Esophagus muscularis mucosa (tissue), 4 donors: ENCODE results near the gene HMGN1. TPM values are rescaled to one million over a fixed set of nuclear protein-coding genes. Genes with fewer than 3 reads are reported as not detected.

ENCODE experiments used
- DNase-seq: peaks from one replicate; pipeline ENCODE4 v3.0.0-alpha.2; 2017; ENCODE audit errors: extremely low spot score
- H3K27ac ChIP-seq, 4 donors: fragments of 200-600 bp; sonication (generic); replicated peaks in 1 of 4; 1 replicate in 3 of 4; 2 replicates in 1 of 4; pipeline ENCODE4 v1.5.1; 2016 to 2019; ENCODE audit warnings: mild to moderate bottlenecking in 1 of 4
- H3K27me3 ChIP-seq, 4 donors: fragments of 200-600 bp; sonication (generic); one replicate each; pipeline versions ENCODE4 v1.5.1 to v1.6.0; 2016 to 2019
- H3K36me3 ChIP-seq, 4 donors: fragments of 200-600 bp; sonication (generic); one replicate each; pipeline ENCODE4 v1.5.1; 2016 to 2019
- H3K4me1 ChIP-seq, 4 donors: fragments of 200-600 bp; sonication (generic); one replicate each; pipeline ENCODE4 v1.5.1; 2016 to 2019
- H3K4me3 ChIP-seq, 4 donors: fragments of 200-600 bp; sonication (generic); 1 replicate in 2 of 4; 2 replicates in 2 of 4; pipeline ENCODE4 v1.5.1; 2016 to 2019; ENCODE audit warnings: mild to moderate bottlenecking in 4 of 4, moderate library complexity in 1 of 4
- H3K9me3 ChIP-seq, 4 donors: fragments of 200-600 bp; sonication (generic); 1 replicate in 3 of 4; 2 replicates in 1 of 4; pipeline ENCODE4 v1.5.1; 2016 to 2019
- EP300 ChIP-seq: sonication (generic); formaldehyde crosslinking; IDR thresholded peaks from one replicate; pipeline ENCODE4 v1.6.1; 2017; ENCODE audit warnings: antibody characterized with exemption
- POLR2A ChIP-seq: fragments of 450-650 bp; IDR thresholded peaks from one replicate; pipeline ENCODE4 v1.6.1; 2017; ENCODE audit warnings: antibody characterized with exemption, moderate library complexity, mild to moderate bottlenecking, low read depth
- POLR2AphosphoS5 ChIP-seq, 2 donors: sonication (generic); formaldehyde crosslinking; IDR thresholded peaks; one replicate each; pipeline ENCODE4 v1.6.1; 2017; ENCODE audit warnings: antibody characterized with exemption in 2 of 2
- WGBS: methylation state at CpG from one replicate; pipeline ENCODE4 v1.1.5; 2018; 5-methylcytosine and 5-hydroxymethylcytosine counted together
- intact Hi-C: fragments of 100-400 bp; cut with DNase I; formaldehyde crosslinking; loops from one replicate; pipeline ENCODE4 v1.15.1; 2023
- total RNA-seq, 4 donors: library from RNA; depleted of rRNA; stranded (reverse); fragments of >200 nt; gene quantifications; one replicate each; pipeline versions ENCODE4 v1.1.0 to v1.2.1, GENCODE V29; 2016
- TF ChIP-seq, protein P1 (sequence below), 3 experiments: fragments of 200-600 bp in 2 of 3; fragments of 450-650 bp in 1 of 3; sonication (generic) in 2 of 3; IDR thresholded peaks; one replicate each; pipeline ENCODE4 v1.5.1; 2017 to 2019; ENCODE audit warnings: antibody characterized with exemption in 3 of 3, mild to moderate bottlenecking in 2 of 3, moderate library complexity in 1 of 3

Gene HMGN1
- total RNA-seq, 4 donors from 2014 or later = 69.1 to 77.4 (median 72.1) TPM

DNA sequence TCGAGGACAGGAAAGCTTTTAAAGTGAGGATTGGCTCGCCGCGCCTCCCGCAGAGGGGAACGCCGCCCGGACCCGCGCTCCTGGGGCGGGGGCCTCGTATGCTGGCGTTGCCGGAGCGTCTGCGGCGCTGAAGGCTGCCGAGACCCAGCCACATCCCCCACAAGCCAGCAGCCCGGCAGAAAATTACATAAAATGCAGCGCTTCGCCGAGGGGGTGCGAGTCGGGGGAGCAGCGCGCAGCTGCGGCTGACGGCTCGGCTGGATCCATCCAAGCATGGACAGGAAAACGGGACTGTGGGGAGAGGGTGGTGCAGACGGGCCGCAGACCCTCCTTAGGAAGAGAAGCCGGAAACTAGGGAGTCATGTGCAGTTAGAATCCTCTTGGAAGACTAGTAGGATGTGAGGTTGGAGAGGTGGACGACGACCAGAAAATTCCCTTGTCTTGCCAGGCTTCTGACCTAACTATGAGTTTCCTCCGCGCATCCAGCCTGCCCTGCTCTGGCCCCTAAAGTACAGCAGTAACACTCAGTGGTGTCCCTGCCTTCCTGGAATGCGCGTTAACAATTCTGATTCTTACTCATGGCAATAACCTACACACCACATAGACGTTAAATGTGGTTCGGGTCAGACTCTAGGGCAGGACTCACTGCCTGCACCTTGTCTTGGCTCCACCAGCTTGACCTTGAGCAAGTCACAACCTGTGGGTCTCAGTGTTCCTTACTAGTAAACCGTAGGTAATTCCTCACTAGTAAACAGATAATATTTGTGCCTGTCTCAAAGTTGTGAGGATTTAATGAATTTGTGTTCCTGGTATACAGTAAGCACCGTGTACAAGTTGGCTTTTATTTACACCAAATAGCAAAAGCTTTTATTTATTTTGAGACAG is 34.5 kb downstream of the HMGN1 start:
- no peak for TF ChIP-seq EP300
- peak in 1 of 2 donors; percentile 15 for TF ChIP-seq POLR2AphosphoS5 (IDR thresholded peaks at IDR 0.05)
- no peak for TF ChIP-seq POLR2A
- peaks cover 27 to 67% (median 54%) of the 10 kb centered on the region in 4 donors for H3K4me1 ChIP-seq
- H3K27me3 ChIP-seq = no peaks in the 10 kb centered on the region
- peaks cover 0 to 23% (median 14%) of the 10 kb centered on the region in 4 donors for H3K36me3 ChIP-seq
- intact Hi-C loops = no loop called here
- peak overlapping the region; percentile 83 to 96 (median 89) for H3K4me3 ChIP-seq
- WGBS = 3% methylated on average over 38 of the region's 43 CpGs
- H3K27ac ChIP-seq = peak overlapping the region; percentile 96 to 99 (median 98)
- no peaks in the 10 kb centered on the region for H3K9me3 ChIP-seq
- DNase-seq = no peak

DNA sequence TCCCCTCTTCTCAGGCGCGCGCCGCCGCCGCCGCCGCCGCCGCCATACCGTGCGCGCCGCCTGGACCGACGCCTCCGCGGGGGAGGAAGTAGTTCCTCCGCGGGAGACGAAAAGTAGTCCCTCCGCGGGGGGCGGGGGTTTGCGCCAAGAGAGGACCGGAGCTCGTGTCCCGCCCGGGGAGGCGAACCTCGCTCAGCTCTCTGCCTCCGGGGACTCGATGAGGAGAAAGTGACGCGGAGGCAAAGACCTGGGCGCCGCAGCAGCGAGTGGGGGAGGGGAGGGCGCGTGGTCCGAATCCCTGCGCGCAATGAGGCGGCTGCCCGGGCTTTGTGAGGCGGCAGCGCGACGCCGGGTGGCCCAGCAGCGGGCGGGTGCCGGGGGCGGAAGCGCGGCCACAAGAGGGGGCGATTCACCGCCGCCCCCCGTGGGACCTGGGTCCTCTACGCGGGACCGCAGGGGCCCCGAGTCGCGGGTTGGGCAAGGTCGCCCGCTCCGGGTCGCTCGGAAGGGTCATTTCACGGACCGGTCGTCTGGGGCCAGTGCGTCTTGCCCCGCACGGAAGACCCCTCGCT is 35.2 kb downstream of the HMGN1 start, which contains the start of gene BRWD1:
TSS of gene BRWD1 (minus strand) at position 62 of the 572 bp plus-strand sequence. CDS start 141 bp downstream, outside the sequence.
- Histone ChIP-seq H3K9me3 (no peaks in the 10 kb centered on the region), H3K4me1 (peaks cover 23 to 68% (median 55%) of the 10 kb centered on the region in 4 donors)
- intact Hi-C loops = loop anchor here (1.0 to 2.0 kb wide), 2 partner anchors 35 to 75 kb away; no protein-coding TSS in a partner anchor

DNA sequence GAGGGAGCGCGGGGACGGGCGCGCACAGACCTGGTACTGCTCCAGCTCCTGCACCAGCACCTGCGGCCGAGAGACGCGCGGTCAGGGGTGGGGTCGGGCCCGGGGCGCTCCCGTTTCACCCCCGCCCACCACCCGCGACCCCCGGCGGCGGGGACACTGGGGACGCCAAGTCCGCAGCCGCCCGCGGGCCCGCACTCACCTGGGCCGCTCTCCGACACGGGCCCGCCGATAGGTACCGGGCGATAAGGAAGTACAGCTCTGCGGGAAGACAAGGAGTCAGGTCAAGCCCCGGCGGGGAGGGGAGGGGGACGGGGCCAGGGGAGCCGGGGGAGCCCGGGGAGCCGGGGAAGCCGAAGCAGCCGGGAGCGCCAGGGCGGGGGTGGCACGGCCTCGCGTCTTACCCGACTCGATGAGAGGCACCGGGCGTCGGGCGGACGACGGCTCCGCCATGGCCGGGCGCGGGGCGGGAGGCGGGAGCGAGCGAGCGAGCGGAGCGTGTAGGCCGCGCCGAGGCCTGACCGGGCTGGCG is 35.8 kb downstream of the HMGN1 start:
- no peaks in the 10 kb centered on the region for H3K27me3 ChIP-seq
- H3K9me3 ChIP-seq = no peaks in the 10 kb centered on the region
- H3K4me3 ChIP-seq = peak overlapping the region; percentile 83 to 96 (median 89)
- H3K27ac ChIP-seq = peak overlapping the region; percentile 96 to 99 (median 98)
- H3K36me3 ChIP-seq = peaks cover 0 to 33% (median 22%) of the 10 kb centered on the region in 4 donors
- intact Hi-C loops = loop anchor here (1.0 to 2.0 kb wide), 2 partner anchors 35 to 76 kb away; no protein-coding TSS in a partner anchor
- TF ChIP-seq, protein P1, sequence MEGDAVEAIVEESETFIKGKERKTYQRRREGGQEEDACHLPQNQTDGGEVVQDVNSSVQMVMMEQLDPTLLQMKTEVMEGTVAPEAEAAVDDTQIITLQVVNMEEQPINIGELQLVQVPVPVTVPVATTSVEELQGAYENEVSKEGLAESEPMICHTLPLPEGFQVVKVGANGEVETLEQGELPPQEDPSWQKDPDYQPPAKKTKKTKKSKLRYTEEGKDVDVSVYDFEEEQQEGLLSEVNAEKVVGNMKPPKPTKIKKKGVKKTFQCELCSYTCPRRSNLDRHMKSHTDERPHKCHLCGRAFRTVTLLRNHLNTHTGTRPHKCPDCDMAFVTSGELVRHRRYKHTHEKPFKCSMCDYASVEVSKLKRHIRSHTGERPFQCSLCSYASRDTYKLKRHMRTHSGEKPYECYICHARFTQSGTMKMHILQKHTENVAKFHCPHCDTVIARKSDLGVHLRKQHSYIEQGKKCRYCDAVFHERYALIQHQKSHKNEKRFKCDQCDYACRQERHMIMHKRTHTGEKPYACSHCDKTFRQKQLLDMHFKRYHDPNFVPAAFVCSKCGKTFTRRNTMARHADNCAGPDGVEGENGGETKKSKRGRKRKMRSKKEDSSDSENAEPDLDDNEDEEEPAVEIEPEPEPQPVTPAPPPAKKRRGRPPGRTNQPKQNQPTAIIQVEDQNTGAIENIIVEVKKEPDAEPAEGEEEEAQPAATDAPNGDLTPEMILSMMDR (IDR thresholded peaks at IDR 0.05) = no peak
- TF ChIP-seq POLR2A (no peak), EP300 (no peak), POLR2AphosphoS5 (IDR thresholded peaks at IDR 0.05) (no peak)
- no peak for DNase-seq
- peaks cover 23 to 68% (median 55%) of the 10 kb centered on the region in 4 donors for H3K4me1 ChIP-seq
- WGBS = no CpG with 5 or more reads among the region's 71 CpGs

More for the DNA sequence above, 35.2 kb downstream of the HMGN1 start, which contains the start of gene BRWD1:
- peak within 1 kb of the TSS; percentile 83 to 96 (median 89) for H3K4me3 ChIP-seq
- H3K27me3 ChIP-seq = no peaks in the 10 kb centered on the region
- peak; percentile 94 for DNase-seq
- peak; percentile 76 to 90 for TF ChIP-seq POLR2AphosphoS5 (IDR thresholded peaks at IDR 0.05)
- TF ChIP-seq, protein P1 (IDR thresholded peaks at IDR 0.05) = peak; percentile 46 to 52 (median 49)
- TF ChIP-seq EP300 = no peak
- TF ChIP-seq POLR2A = peak; percentile 53
- peaks cover 0 to 30% (median 21%) of the 10 kb centered on the region in 4 donors for H3K36me3 ChIP-seq
- 0% methylated on average over 9 of the region's 78 CpGs for WGBS
- H3K27ac ChIP-seq = peak within 1 kb of the TSS; percentile 96 to 99 (median 98)

DNA sequence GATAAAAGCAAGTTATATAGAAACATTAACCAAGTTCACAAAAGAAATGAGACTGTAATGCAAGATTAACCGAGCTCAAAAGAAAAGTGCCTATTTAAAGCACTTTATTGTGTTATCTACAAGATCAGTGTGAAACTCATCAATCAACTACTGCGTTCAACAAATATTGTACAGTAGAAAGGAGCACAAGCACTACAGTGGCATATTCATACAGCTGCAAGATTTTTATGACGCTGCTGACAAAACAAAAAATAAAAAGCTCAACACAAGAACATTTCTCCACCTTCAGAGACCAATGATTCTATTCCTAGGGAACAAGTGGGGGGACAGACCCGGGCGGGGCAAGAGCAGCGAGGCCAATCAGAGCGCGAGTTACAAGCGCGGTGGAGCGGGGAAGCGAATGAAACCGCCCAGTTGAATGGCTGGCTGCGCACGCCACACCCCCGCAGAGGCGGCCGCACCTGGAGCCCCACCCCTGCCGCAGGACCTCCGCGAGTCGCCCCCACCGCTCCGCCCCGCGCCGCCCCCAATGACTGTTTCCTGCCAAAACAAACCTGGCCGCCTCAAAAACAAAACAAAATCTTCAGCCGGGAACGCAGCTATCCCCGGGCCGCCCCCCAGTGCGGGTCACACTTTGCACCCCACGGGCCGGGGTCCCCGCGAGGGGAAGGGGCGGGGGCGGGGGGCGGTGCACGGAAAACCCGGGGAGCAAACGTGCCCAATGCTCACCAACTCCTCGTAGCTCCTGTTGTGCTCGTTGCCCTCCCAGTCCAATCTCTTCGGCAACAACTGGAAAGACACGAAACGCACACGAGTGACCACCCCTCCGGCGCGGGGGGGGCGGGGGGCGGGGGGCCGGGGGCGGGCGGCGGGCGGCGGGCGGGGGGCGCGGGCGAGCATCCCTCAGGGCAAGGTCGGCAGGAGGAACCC is 36.5 kb downstream of the HMGN1 start:
- Histone ChIP-seq H3K9me3 (no peaks in the 10 kb centered on the region), H3K27me3 (no peaks in the 10 kb centered on the region), H3K27ac (peak overlapping the region; percentile 96 to 99 (median 98)), H3K36me3 (peaks cover 0 to 33% (median 22%) of the 10 kb centered on the region in 4 donors), H3K4me3 (peak overlapping the region; percentile 83 to 96 (median 89)), H3K4me1 (peaks cover 27 to 68% (median 59%) of the 10 kb centered on the region in 4 donors)
- DNase-seq = peak; percentile 99
- intact Hi-C loops = loop anchor here (1.0 to 2.0 kb wide), 2 partner anchors 36 to 76 kb away; no protein-coding TSS in a partner anchor
- 1% methylated on average over 18 of the region's 65 CpGs for WGBS
- TF ChIP-seq, protein P1 (IDR thresholded peaks at IDR 0.05) = peak in 1 of 3 experiments; percentile 15
- TF ChIP-seq POLR2AphosphoS5 (IDR thresholded peaks at IDR 0.05) = peak; percentile 38 to 72
- no peak for TF ChIP-seq EP300
